Calu3 (cell line): Measurements from ENCODE around the gene TTC28. TPM values are rescaled to one million over a fixed set of nuclear protein-coding genes. Genes with fewer than 3 reads are reported as not detected.

Experiments
- BruUV-seq: library from RNA; stranded (reverse); fragments of 400-500 nt; replicated peaks from 2 replicates; lab custom pipeline; 2021; lab: Mats Ljungman, UMichigan
- CTCF ChIA-PET: fragments of 300-600 bp; sonication (Branson Sonifier 250); formaldehyde crosslinking; loops from one replicate; lab custom pipeline; 2022; ENCODE audit warnings: antibody characterized with exemption; lab: Charles Lee
- DNase-seq: peaks from one replicate; pipeline ENCODE4 v3.0.0; 2022
- H3K27ac Mint-ChIP-seq: one replicate; pipeline ENCODE4 v1.8.0; 2022; ENCODE audit warnings: mixed read lengths; ENCODE audit not compliant: unreplicated experiment
- H3K27me3 Mint-ChIP-seq: one replicate; pipeline ENCODE4 v1.8.0; 2022; ENCODE audit warnings: mixed read lengths; ENCODE audit not compliant: unreplicated experiment
- H3K36me3 Mint-ChIP-seq: one replicate; pipeline ENCODE4 v1.8.0; 2022; ENCODE audit warnings: mild to moderate bottlenecking, moderate library complexity, mixed read lengths; ENCODE audit not compliant: insufficient read depth, unreplicated experiment
- H3K4me1 Mint-ChIP-seq: one replicate; pipeline ENCODE4 v1.8.0; 2022; ENCODE audit warnings: mild to moderate bottlenecking, low read depth, mixed read lengths; ENCODE audit not compliant: unreplicated experiment
- H3K4me3 Mint-ChIP-seq: one replicate; pipeline ENCODE4 v1.8.0; 2022; ENCODE audit warnings: mild to moderate bottlenecking, low read depth, moderate library complexity, mixed read lengths; ENCODE audit not compliant: unreplicated experiment
- H3K9me3 Mint-ChIP-seq: one replicate; pipeline ENCODE4 v1.8.0; 2022; ENCODE audit warnings: low read depth, mixed read lengths; ENCODE audit not compliant: unreplicated experiment
- CTCF ChIP-seq: fragments of 200-600 bp; IDR thresholded peaks from one replicate; pipeline ENCODE4 v1.8.0; 2022; ENCODE audit warnings: antibody characterized with exemption; ENCODE audit not compliant: unreplicated experiment
- intact Hi-C: fragments of 100-400 bp; cut with micrococcal nuclease; formaldehyde crosslinking; loops from one replicate; pipeline ENCODE4 v1.10.0; 2022; ENCODE audit not compliant: unreplicated experiment
- total RNA-seq: library from RNA; stranded (reverse); gene quantifications from 2 replicates; pipeline ENCODE4 v1.2.3, GENCODE V29; 2022

The TTC28 gene
- total RNA-seq, 1 experiment from 2014 or later = 5.2 TPM

- H3K4me3 Mint-ChIP-seq = no peak overlapping the region
- H3K4me1 Mint-ChIP-seq = no peaks in the 10 kb centered on the region
- BruUV-seq = no TSS peak
- no peak for TF ChIP-seq CTCF
- CTCF ChIA-PET = interaction anchor here (0.6 kb wide), 1 partner anchor 203 kb away, joined by 4 read pairs; no protein-coding TSS in a partner anchor
- intact Hi-C loops = loop anchor here (10.0 kb wide), 1 partner anchor 75 kb away; no protein-coding TSS in a partner anchor
- no peak overlapping the region for H3K27ac Mint-ChIP-seq
- no peaks in the 10 kb centered on the region for H3K9me3 Mint-ChIP-seq
- no peaks in the 10 kb centered on the region for H3K36me3 Mint-ChIP-seq
- peaks cover 8% of the 10 kb centered on the region for H3K27me3 Mint-ChIP-seq
- DNase-seq = no peak
Measured at GRCh38 chr22:28429711-28430110, 249.9 kb downstream of the TTC28 start.

GRCh38 chr22:28428271-28428670 lies 251.4 kb downstream of the TTC28 start:
- intact Hi-C loops = loop anchor here (10.0 kb wide), 1 partner anchor 73 kb away; no protein-coding TSS in a partner anchor
- Mint-ChIP-seq H3K9me3 (no peaks in the 10 kb centered on the region), H3K27ac (no peak overlapping the region), H3K36me3 (no peaks in the 10 kb centered on the region), H3K4me1 (no peaks in the 10 kb centered on the region), H3K27me3 (no peaks in the 10 kb centered on the region), H3K4me3 (no peak overlapping the region)
- CTCF ChIA-PET = interaction anchor here (0.6 kb wide), 2 partner anchors 160 to 316 kb away, joined by 3 read pairs; no protein-coding TSS in a partner anchor
- DNase-seq = no peak
- TF ChIP-seq CTCF = no peak
- no TSS peak for BruUV-seq

GRCh38 chr22:28426346-28427132 lies 253.1 kb downstream of the TTC28 start:
- H3K36me3 Mint-ChIP-seq = no peaks in the 10 kb centered on the region
- CTCF ChIA-PET = no interaction called here
- DNase-seq = no peak
- no peak for TF ChIP-seq CTCF
- intact Hi-C loops = loop anchor here (10.0 kb wide), 1 partner anchor 72 kb away; no protein-coding TSS in a partner anchor
- no peak overlapping the region for H3K27ac Mint-ChIP-seq
- no peak overlapping the region for H3K4me3 Mint-ChIP-seq
- BruUV-seq = no TSS peak
- no peaks in the 10 kb centered on the region for H3K9me3 Mint-ChIP-seq
- no peaks in the 10 kb centered on the region for H3K27me3 Mint-ChIP-seq
- no peaks in the 10 kb centered on the region for H3K4me1 Mint-ChIP-seq

- H3K27me3 Mint-ChIP-seq = no peaks in the 10 kb centered on the region
- CTCF ChIA-PET = no interaction called here
- BruUV-seq = no TSS peak
- no peaks in the 10 kb centered on the region for H3K4me1 Mint-ChIP-seq
- H3K36me3 Mint-ChIP-seq = no peaks in the 10 kb centered on the region
- TF ChIP-seq CTCF = no peak
- no peaks in the 10 kb centered on the region for H3K9me3 Mint-ChIP-seq
- intact Hi-C loops = loop anchor here (10.0 kb wide), 1 partner anchor 70 kb away; no protein-coding TSS in a partner anchor
- DNase-seq = no peak
- no peak overlapping the region for H3K27ac Mint-ChIP-seq
- H3K4me3 Mint-ChIP-seq = no peak overlapping the region
Measured at GRCh38 chr22:28425211-28425610, 254.4 kb downstream of the TTC28 start.
